Activated CD8-positive, alpha-beta memory T cell treated with anti-CD3 and anti-CD28 coated beads for 4 hours (primary cell): ENCODE measurements around the gene TREX2.
"Not testable (repeated sequence)": the region's sequence is repeated elsewhere in the genome, so short reads cannot be mapped to it uniquely, and the experiment has no call there.

Experiments
- DNase-seq, 2 donors: peaks; one replicate each; pipeline ENCODE4 v3.0.0-alpha.2; 2020; ENCODE audit warnings: low read depth in 2 of 2

TREX2 gene

GRCh38 chrX:153408221-153408721, 37.6 kb downstream of the TREX2 start:
- DNase-seq: no peak

DNA sequence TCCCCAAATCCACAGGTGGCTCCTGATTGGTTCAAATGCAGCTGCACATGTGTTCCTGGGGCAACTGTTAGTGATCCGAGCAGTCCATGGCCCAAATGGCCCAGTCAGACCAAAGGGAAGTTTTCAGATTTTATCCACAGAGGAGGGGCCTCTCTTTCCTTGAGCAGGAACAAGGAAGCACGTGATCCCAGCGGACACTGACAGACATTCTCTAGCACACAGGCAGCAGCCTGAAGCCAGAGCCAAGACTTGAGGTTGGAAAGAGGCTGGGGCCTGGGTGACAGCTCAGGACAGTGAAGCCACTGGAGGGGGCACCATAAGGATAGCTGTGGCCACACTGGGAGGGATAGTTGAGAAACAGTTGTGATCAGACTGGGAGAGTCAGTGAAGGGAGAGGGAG, 38.1 kb downstream of the TREX2 start:
- no peak for DNase-seq

DNA sequence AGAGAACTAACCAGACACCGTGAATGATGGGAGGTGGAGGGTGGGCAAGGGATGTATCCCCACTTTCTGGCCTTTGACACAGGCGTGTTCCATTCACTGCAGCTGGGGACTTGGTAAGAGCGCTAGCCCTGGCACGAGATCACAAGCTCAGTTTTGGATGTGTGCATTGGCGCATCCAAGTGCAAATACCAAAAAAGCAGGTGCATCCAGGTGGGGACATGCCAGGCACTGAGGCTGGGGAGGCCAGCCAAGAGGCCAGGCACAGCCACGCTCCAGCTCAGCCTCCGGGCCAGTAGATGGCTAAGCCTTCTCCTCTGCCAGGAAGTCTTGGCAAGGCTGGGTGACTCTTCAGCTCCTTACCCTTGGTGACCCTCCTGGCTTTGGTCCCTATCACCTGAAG, 39.0 kb downstream of the TREX2 start:
- no peak for DNase-seq

- DNase-seq: no peak
Measured at GRCh38 chrX:153406011-153406410, 39.8 kb downstream of the TREX2 start.

GRCh38 chrX:153405426-153405825, 40.4 kb downstream of the TREX2 start:
- DNase-seq: no peak

DNA sequence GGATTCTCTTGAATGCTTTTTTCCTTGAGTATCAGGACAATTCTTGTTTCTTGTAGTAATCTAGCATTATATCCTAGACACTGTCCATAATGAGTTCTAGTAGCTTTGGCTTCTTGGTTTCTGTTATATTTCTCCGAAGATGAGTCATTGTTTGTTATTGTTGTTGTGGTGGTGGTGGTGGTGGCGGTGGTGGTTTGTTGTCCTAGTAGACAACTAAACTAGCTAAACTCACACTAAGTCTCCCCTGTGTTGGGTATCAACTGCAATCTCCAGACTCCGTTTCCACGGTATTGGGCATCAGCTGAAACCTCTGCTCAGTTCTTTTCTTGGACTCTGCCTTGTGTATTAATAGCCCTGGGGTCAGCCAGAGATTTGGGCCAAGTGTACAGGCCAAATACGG, 41.5 kb downstream of the TREX2 start:
- not testable (repeated sequence) for DNase-seq

DNA sequence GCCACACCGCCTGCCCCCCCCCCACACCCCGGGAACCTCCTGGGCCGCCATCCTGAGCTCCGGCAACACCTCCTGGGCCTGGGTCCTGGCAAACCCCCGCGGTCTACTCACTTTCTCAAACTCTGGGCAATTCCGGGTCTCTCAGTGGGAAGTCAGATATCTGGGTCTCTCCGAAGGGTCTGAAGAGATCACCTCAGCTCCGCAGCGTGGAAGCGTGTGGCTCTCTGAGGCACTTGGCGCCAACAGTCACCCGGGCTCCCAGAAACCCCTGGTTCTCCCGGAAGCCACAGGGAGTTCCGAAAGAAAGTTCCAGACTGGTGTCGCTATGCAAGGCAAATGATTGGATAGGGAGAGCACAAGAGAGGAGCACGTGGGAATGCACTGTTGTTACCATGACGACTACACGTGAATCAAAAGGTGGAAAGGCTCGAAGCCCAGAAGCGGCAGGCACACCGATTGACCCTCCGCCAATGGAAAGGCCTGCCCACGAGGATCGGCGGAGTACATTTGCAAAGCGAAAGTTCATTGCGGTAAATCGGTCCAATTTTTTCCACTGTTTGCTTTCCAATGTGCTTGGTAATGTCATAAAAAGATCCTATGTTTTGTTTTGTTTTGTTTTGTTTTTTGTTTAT, 44.6 kb downstream of the TREX2 start, which contains the start of gene PNMA6E:
TSS of gene PNMA6E (minus strand) at position 218 of the 632 bp plus-strand sequence. CDS start 2,501 bp downstream, outside the sequence.
- no peak for DNase-seq

- no peak for DNase-seq
Measured at GRCh38 chrX:153400146-153401132, 45.4 kb downstream of the TREX2 start.

GRCh38 chrX:153398275-153398960, 47.4 kb downstream of the TREX2 start:
- DNase-seq: no peak

- no peak for DNase-seq
Measured at GRCh38 chrX:153397256-153397960, 48.4 kb downstream of the TREX2 start.

- no peak for DNase-seq
Measured at GRCh38 chrX:153396320-153397195, 49.3 kb downstream of the TREX2 start.

- no peak for DNase-seq
Measured at GRCh38 chrX:153395613-153396319, 50.1 kb downstream of the TREX2 start.

GRCh38 chrX:153394612-153395011, 51.2 kb downstream of the TREX2 start:
- no peak for DNase-seq
